ENCODE results near the gene SLC1A3. TPM values are rescaled to one million over a fixed set of nuclear protein-coding genes. Genes with fewer than 3 reads are reported as not detected.

Gene SLC1A3
- total RNA-seq, 2 donors from 2014 or later = 11.2 to 18.5 TPM

- 77 to 86% methylated on average over 3 of the region's 3 CpGs for WGBS, 2 donors
- TF ChIP-seq, protein P1, sequence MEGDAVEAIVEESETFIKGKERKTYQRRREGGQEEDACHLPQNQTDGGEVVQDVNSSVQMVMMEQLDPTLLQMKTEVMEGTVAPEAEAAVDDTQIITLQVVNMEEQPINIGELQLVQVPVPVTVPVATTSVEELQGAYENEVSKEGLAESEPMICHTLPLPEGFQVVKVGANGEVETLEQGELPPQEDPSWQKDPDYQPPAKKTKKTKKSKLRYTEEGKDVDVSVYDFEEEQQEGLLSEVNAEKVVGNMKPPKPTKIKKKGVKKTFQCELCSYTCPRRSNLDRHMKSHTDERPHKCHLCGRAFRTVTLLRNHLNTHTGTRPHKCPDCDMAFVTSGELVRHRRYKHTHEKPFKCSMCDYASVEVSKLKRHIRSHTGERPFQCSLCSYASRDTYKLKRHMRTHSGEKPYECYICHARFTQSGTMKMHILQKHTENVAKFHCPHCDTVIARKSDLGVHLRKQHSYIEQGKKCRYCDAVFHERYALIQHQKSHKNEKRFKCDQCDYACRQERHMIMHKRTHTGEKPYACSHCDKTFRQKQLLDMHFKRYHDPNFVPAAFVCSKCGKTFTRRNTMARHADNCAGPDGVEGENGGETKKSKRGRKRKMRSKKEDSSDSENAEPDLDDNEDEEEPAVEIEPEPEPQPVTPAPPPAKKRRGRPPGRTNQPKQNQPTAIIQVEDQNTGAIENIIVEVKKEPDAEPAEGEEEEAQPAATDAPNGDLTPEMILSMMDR (IDR thresholded peaks at IDR 0.05) = no peak
- no peak for TF ChIP-seq POLR2A (IDR thresholded peaks at IDR 0.05)
- Histone ChIP-seq H3K4me3 (no peak overlapping the region), H3K27ac (no peak overlapping the region), H3K27me3 (no peaks in the 10 kb centered on the region), H3K4me1 (no peaks in the 10 kb centered on the region), H3K36me3 (replicated peaks in 1 of 2; ENCODE audit: insufficient read depth in 1 of 2, low read depth in 2 of 2) (no peaks in the 10 kb centered on the region), H3K9me3 (no peaks in the 10 kb centered on the region)
- intact Hi-C loops (cut with DNase I) = no loop called here
- ATAC-seq (no peak), DNase-seq (no peak)
Observed at GRCh38 chr5:36644727-36645126, 38.3 kb downstream of the SLC1A3 start.

DNA sequence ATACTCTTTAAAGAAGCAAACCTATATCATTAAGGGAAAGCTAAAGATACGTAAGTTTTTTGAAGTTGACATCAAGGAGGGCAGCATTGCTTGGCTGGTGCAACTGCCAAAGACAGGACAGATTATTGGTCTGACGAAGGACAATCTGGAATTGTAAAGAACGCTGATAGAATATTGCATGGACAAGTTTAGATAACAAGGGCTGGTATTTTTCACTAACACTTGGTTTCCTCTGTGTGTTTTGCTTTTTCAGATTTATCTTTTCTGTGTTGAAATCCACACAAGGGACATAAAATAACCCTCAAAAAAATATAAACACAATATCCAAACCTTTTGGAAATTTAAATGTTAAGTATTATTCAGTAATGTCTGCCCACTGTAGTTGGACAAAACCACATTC lies 39.7 kb downstream of the SLC1A3 start:
- no peak for ATAC-seq
- intact Hi-C loops (cut with DNase I) = no loop called here

DNA sequence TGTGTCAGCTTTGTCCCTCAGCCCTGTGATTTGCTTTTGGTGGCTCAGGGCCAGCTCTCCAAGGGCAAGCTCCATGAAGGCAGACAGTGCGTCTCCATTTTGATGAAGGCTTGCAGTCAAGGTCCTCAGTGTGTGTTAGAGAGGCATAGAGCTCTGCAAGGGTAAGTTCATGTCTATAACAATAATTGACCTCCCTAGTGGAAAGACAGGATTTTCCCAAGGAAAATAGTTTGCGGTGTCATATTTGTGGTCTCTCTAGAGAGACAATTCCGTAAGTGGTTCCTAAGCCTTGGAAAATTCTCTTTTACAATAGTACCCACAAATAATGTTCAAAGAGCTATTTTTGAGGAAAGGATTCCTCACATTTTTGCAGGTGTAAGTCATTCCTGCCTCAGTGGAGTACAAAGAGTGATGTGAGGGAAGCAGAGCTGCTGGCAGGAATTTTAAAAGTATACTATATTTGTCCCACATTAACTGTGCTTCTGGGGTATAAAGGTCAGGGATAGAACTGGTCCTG lies 40.2 kb downstream of the SLC1A3 start:
- no peak overlapping the region for H3K27ac ChIP-seq
- H3K27me3 ChIP-seq = no peaks in the 10 kb centered on the region
- DNase-seq (no peak), ATAC-seq (no peak)
- no peaks in the 10 kb centered on the region for H3K36me3 ChIP-seq (replicated peaks in 1 of 2; ENCODE audit: insufficient read depth in 1 of 2, low read depth in 2 of 2)
- no peaks in the 10 kb centered on the region for H3K4me1 ChIP-seq
- TF ChIP-seq, protein P1 (IDR thresholded peaks at IDR 0.05) = no peak
- no peak for TF ChIP-seq POLR2A (IDR thresholded peaks at IDR 0.05)
- no peak overlapping the region for H3K4me3 ChIP-seq
- intact Hi-C loops (cut with DNase I) = no loop called here
- H3K9me3 ChIP-seq = no peaks in the 10 kb centered on the region
- WGBS, 2 donors = 73 to 86% methylated on average over 3 of the region's 3 CpGs

More for the DNA sequence above, 39.7 kb downstream of the SLC1A3 start:
- Histone ChIP-seq H3K4me1 (no peaks in the 10 kb centered on the region), H3K27ac (no peak overlapping the region), H3K27me3 (no peaks in the 10 kb centered on the region), H3K9me3 (no peaks in the 10 kb centered on the region), H3K36me3 (replicated peaks in 1 of 2; ENCODE audit: insufficient read depth in 1 of 2, low read depth in 2 of 2) (no peaks in the 10 kb centered on the region), H3K4me3 (no peak overlapping the region)
- 70 to 80% methylated on average over 3 of the region's 3 CpGs for WGBS, 2 donors
- TF ChIP-seq POLR2A (IDR thresholded peaks at IDR 0.05) = no peak
- TF ChIP-seq, protein P1 (IDR thresholded peaks at IDR 0.05) = no peak
- DNase-seq = no peak

DNA sequence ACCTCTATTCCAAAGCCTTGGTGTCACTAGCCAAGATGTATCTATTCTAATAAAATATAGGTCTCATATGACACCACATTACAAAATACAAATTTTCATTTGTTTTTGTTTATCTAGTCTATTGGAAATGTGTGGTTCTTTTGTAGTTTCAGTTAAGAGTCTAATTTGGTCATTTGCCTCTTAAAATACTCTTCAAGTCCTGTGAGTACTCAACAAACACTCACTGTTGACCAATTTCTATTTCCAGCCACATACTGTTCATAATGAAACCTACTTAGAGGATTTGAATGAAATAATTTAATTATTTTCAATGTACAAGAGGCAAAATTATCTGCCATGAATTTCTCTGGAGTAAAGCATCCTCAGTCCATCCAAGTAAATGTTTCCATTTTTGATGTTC lies 40.6 kb downstream of the SLC1A3 start:
- TF ChIP-seq POLR2A (IDR thresholded peaks at IDR 0.05) = no peak
- TF ChIP-seq, protein P1 (IDR thresholded peaks at IDR 0.05) = no peak
- intact Hi-C loops (cut with DNase I) = no loop called here
- H3K36me3 ChIP-seq (replicated peaks in 1 of 2; ENCODE audit: insufficient read depth in 1 of 2, low read depth in 2 of 2) = no peaks in the 10 kb centered on the region
- ATAC-seq (no peak), DNase-seq (no peak)
- H3K4me1 ChIP-seq = no peaks in the 10 kb centered on the region
- H3K9me3 ChIP-seq = no peaks in the 10 kb centered on the region
- no peak overlapping the region for H3K27ac ChIP-seq
- H3K4me3 ChIP-seq = no peak overlapping the region
- no peaks in the 10 kb centered on the region for H3K27me3 ChIP-seq

DNA sequence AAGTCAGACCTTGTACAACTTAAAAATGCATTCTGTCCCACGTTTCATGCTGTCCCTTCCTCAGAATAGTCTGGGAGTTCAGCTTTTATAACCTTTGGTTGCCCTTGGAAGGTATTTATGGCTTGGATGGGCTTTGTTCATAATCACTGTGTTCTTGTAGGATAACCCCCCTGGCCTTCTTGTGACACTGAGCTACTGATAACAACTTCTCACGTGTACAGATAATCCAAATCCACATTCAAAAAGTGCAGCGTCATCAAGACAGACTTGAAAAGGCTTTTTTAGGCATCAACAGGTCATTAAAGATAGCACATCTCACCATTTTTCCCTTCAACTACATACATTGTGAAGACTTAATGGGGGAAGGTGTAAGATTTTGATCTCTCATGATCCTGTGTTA lies 42.0 kb downstream of the SLC1A3 start:
- WGBS, 2 donors = 42 to 46% methylated on average over 3 of the region's 3 CpGs
- intact Hi-C loops (cut with DNase I) = no loop called here
- Histone ChIP-seq H3K27me3 (no peaks in the 10 kb centered on the region), H3K27ac (no peak overlapping the region), H3K4me1 (no peaks in the 10 kb centered on the region), H3K4me3 (no peak overlapping the region), H3K36me3 (replicated peaks in 1 of 2; ENCODE audit: insufficient read depth in 1 of 2, low read depth in 2 of 2) (no peaks in the 10 kb centered on the region), H3K9me3 (no peaks in the 10 kb centered on the region)
- no peak for ATAC-seq
- no peak for TF ChIP-seq POLR2A (IDR thresholded peaks at IDR 0.05)
- TF ChIP-seq, protein P1 (IDR thresholded peaks at IDR 0.05) = no peak
- DNase-seq = no peak

Measured in body of pancreas (tissue), 4 donors.